Stimulated activated CD4-positive, alpha-beta T cell treated with anti-CD3 and anti-CD28 coated beads, Interleukin-1b, Interleukin-23, amount 100 ng/mL, for 1 hour (primary cell): Measurements from ENCODE around the gene SPG7.

Experiments
- DNase-seq, 2 donors: peaks; one replicate each; pipeline ENCODE4 v3.0.0-alpha.2; 2020; ENCODE audit warnings: low read depth in 2 of 2

SPG7 gene

DNA sequence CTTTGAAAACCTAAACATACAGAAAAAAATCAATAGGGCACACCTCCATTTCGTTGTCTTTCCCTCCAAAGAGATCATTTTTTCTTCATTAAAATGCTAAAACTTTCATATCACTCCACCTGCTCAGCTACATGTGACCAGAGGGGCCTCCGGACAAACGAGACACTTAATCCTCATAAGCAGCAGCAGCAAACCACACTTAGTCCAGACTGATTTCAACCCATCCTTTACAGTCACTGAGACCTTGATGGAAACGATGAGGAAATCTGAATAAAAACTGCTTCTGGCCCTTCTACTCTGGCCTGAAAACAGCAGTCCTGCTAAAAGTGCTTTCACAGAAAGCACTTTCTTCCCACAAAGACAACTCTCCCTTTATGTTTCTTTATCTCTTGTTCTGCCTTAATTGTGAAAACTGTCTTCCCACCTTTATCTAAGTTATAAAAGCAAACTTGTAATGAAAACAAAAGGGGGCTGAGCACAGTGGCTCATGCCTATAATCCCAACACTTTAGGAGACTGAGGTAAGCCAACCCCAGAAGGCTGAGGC, 22.4 kb upstream of the SPG7 start:
- no peak for DNase-seq

DNA sequence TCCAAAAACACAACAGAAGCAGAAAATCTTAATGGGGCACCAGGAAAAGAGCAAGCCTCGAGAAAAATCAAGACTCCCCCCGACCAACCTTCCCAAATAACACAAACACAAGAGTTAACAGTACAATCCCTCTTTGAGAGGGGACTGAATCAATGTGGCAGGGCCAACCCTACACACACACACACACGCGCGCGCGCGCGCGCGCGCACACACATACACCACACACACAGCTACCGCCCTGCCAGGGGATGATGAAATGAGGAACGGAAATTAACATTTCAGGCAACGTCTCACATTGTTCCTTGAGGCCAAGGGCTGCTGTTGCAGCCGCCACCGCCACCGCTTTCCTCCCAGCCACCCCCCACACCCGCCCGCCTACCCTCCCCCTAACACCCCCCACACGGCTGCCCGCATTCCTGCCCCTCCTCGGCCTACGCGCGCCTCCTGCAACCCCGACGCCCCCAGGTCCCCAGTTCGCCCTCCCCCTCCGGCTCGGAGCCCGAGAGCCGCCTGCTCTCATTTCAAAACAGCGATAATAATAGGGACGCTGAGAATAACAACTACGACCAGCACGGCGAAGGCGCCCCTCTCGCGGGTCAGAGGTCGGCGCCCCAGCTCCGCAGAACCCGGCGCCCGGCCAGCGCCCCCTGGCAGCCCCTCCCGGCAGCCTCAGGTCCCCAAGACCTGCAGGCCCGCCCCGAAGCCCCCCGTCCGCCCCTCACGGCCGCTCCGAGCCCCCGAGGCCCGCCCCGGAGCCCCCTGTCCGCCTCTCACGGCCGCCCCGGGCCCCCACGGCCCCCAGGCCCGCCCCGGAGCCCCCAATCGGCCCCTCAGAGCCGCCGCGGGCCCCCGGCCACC, 18.9 kb upstream of the SPG7 start:
- DNase-seq = peak; percentile 61

DNA sequence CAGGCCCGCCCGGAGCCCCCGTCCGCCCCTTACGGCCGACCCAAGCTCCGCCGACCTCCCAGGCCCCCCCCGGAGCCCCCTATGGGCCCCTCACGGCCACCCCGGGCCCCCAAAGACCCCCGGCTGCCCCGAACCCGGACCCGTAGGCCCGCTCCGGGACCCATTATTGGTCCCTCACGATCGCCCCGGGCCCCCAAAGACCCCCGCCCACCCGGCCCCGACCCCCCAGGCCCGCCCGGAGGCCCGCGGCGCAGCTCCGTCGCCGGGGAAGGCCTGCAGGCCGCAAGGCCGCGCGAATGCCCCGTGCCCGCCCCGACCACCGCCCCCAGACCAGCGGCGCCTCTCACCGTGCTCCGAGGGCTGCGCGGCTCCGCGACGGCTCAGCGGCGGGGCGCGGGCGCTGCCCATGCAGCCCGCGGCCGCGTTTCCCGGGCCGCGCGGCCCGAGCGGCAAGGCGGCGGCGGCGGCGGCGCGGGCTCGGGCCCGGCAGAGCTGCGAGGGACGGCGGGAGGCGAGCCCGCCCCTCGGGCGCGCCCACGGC, 18.2 kb upstream of the SPG7 start:
- no peak for DNase-seq

GRCh38 chr16:89490439-89491237, 17.6 kb upstream of the SPG7 start, which contains the start of gene ANKRD11:
Gene ANKRD11 (minus strand): TSS chr16:89490561. CDS start chr16:89317019, 173,542 bp downstream.
- DNase-seq = peak; percentile 89 to 97

- no peak for DNase-seq
Measured at GRCh38 chr16:89491238-89491869, 16.8 kb upstream of the SPG7 start.

GRCh38 chr16:89491974-89492687, 16.1 kb upstream of the SPG7 start:
- no peak for DNase-seq

DNA sequence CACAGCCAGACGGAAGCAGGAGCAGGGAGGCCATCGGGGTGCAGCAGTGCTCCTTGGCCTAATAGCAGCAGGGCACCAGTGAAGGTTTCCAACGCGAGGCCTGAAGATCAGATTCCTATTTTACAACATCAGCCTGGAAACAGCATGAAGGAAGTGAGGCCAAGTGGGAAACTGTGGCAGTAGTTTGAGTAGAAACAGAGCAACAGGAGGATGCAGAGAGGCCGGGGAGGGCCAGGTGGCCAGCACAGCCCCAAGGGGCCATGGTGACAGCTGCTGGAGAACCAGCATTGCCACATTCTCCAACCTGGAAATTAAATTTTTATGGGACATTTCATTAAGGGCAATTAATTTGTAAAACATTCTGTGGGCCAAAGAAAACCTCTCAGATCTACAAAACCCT, 14.4 kb upstream of the SPG7 start:
- no peak for DNase-seq

DNA sequence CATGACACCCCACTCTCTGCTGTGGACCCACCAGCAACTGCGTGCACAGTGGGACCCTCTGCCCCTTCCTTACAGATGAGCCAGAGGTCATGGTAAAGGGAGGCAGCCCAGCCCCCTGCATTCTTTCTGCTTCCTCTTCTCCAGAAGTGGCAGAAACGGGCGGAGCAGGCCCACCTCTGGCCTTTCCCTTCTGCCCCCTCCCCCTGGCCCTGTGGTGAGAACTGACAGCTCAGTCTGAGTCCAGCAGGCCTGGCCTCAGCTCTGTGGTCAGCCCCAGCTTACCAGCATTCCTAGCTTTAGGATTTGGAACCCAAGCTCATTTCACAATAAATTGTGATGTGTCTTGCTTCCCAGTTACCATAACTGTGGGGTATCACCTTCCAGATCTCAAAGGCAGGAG, 13.1 kb upstream of the SPG7 start:
- no peak for DNase-seq

DNA sequence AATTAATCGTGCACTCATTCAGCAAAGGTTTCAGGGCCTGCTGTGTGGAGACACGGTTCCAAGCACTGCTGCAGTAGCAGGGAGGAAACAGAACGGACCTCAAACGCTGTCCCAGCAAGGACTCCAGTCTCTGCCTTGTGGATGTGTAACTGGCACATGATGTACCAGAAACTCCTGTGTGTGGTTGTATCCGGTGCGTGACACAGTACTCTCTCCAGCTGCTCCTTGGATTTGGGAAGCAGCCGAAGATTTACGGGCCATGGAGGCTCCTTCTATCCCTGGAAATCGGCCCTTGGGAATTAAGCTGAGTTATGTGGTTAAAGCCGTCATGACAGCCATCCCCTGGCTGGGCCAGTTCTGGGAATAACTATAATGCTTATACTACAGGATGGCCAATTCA, 9.4 kb upstream of the SPG7 start:
- DNase-seq = no peak

- no peak for DNase-seq
Measured at GRCh38 chr16:89499767-89500166, 8.4 kb upstream of the SPG7 start.

DNA sequence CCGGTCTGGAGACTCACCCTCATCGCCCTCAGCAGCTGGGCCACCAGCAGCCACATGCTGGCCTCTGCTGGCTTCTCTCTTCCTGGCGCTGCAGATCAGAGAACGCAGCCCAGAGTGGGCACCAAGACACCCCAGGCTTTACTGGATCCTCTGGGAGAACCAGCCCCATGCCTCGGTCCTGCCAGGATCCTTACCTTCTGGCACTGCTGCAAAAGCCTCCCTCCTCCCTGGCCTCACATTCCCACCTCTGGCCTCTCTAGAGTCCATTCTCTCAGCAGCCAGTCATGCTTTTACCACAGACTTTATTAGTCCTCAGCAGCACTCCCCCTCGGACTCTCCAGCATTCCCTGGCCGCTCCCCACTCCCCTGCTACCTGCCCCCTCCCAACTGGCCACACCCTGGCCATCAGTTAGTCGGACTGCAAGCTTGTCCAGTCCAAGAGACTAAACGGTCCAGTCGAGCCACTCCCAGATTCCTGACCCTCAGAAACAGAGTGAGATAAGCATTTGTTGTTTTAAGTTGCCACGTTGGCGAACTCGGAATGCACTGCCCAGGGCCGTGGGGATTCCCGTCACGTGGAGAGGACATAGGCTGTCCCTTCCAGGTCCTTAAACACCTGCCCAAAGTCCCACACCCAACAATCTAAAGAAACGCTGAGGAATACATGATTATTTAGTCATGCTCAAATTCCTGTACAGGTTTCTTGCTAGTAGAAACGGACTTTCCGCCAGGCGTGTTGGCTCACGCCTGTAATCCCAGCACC, 5.9 kb upstream of the SPG7 start:
- DNase-seq = no peak

DNA sequence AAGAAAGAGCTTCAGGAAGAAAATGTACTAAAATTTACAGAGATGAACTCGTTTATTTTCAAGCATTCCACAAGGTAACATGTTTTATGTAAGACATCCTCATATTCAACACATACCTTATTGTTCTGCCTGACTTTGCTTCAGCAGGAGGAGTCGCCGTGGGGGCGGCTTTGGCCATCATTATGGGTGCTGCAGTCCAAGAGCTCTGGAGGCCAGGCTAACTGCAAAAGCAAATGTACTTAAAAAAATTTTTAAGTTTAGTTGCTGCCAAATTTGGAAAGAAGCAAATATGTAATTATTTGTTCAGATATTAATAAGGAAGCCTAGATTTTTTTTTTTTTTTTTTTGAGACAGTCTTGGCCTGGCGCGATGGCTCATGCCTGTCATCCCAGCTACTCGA, 4.1 kb upstream of the SPG7 start:
- DNase-seq = no peak

GRCh38 chr16:89505204-89506112, 2.7 kb upstream of the SPG7 start:
- peak; percentile 72 to 73 for DNase-seq

GRCh38 chr16:89506113-89506504, 2.1 kb upstream of the SPG7 start:
- no peak for DNase-seq

GRCh38 chr16:89506791-89507191, 1.4 kb upstream of the SPG7 start:
- no peak for DNase-seq

DNA sequence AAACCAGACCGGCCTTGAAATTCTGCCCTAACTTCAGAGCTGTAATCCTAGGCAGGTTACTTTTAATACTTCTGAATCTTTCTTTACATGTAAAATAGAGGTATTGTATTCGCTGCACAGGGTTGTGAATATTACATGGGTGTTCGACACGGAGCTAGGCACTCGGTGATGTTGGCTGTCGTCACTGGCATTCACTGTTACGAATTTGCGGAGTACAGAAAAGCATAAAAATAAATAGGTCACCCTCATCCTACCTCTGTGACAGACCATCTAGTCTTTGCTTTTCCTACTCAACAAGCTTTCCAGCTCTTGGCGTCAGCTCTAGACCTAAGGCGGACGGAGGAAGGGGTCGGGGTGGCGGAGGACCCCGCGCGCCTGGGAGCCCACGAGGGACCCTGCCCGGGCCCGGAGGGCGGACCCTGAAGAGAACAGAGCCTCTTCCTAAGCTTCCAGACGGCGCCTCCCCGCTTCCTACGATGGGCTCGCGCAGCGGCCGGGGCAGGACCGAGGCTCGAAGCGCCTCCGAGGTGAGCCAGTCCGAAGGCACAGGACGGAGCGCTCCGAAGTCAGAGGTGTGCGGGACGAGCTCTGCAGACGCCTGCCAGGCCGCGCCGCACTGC, 879 bp upstream of the SPG7 start:
- no peak for DNase-seq

DNA sequence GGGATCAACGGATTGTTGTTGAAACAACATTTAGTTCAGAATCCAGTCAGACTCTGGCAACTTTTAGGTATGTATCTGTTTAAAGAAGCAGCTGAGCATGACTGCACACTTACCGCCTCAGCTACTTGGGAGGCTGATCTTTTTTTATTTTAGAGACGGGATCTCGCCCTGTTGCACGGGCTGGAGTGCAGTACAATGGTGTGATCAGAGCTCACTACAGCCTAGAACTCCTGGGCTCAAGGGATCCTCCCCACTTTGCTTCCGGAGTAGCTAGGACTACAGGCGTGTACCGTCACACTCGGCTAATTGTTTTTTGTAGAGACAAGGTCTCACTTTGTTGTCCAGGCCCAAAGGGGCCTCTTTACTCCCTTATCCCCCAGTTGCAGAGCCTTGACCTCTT, 2.3 kb downstream of the SPG7 start:
- DNase-seq = no peak

DNA sequence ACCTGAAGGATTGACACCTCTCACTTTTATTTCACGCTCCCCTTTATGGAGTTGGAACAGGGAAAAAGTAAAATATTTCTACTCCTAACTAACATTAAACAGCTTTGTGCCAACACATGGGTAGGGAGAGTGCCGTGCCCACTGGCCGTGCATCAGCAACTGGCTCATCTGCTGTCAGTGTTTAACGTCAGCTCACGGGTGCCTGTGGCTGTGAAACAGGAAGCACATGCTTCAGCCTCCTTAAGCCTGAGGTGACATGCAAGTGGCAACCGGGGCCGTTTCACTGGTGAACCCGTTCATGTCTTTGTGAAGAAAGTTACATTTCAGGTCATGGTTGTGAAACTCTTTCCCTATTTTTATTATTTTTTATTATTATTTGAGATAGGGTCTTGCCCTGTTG, 3.2 kb downstream of the SPG7 start:
- no peak for DNase-seq

GRCh38 chr16:89512453-89512852, 4.2 kb downstream of the SPG7 start:
- no peak for DNase-seq
